Nephron (organoid): Measurements from ENCODE around the gene PLPPR4.

Experiments used
- H3K27ac Mint-ChIP-seq, 3 experiments: 2 replicates each; pipeline ENCODE4 v1.8.0; 2020; ENCODE audit warnings: mixed read lengths in 3 of 3, mild to moderate bottlenecking in 2 of 3, moderate library complexity in 1 of 3
- H3K27me3 Mint-ChIP-seq: 2 replicates; pipeline ENCODE4 v1.8.0; 2021; ENCODE audit warnings: low read depth, mild to moderate bottlenecking, moderate library complexity, mixed read lengths
- H3K36me3 Mint-ChIP-seq: 2 replicates; pipeline ENCODE4 v1.8.0; 2020; ENCODE audit warnings: low read depth, mixed read lengths
- H3K4me1 Mint-ChIP-seq: 2 replicates; pipeline ENCODE4 v1.8.0; 2020; ENCODE audit warnings: mixed read lengths
- H3K4me3 Mint-ChIP-seq, 3 experiments: 2 replicates each; pipeline ENCODE4 v1.8.0; 2020; ENCODE audit warnings: mild to moderate bottlenecking in 3 of 3, mixed read lengths in 3 of 3, moderate library complexity in 2 of 3
- H3K9me3 Mint-ChIP-seq: 2 replicates; pipeline ENCODE4 v1.8.0; 2020; ENCODE audit warnings: mixed read lengths
- CTCF ChIP-seq, 3 experiments: fragments of 200-600 bp; sonication (generic); IDR thresholded peaks; one replicate each; pipeline ENCODE4 v1.5.0; 2021; ENCODE audit warnings: antibody characterized with exemption in 3 of 3; ENCODE audit not compliant: unreplicated experiment in 3 of 3

The PLPPR4 gene

GRCh38 chr1:99348397-99349132, 84.3 kb downstream of the PLPPR4 start:
- peak overlapping the region; percentile 84 to 92 (median 84) for H3K27ac Mint-ChIP-seq
- no peak for TF ChIP-seq CTCF (IDR thresholded peaks at IDR 0.05; ENCODE audit: unreplicated experiment in 3 of 3)
- peaks cover 20% of the 10 kb centered on the region for H3K4me1 Mint-ChIP-seq
- H3K9me3 Mint-ChIP-seq = peaks cover 8% of the 10 kb centered on the region
- no peaks in the 10 kb centered on the region for H3K36me3 Mint-ChIP-seq
- H3K4me3 Mint-ChIP-seq = peak overlapping the region in 1 of 3 experiments; percentile 25
- H3K27me3 Mint-ChIP-seq = no peaks in the 10 kb centered on the region

GRCh38 chr1:99352821-99353220, 88.5 kb downstream of the PLPPR4 start:
- Mint-ChIP-seq H3K4me1 (peaks cover 13% of the 10 kb centered on the region), H3K27ac (no peak overlapping the region), H3K36me3 (no peaks in the 10 kb centered on the region), H3K27me3 (no peaks in the 10 kb centered on the region), H3K9me3 (peaks cover 4% of the 10 kb centered on the region), H3K4me3 (no peak overlapping the region)
- no peak for TF ChIP-seq CTCF (IDR thresholded peaks at IDR 0.05; ENCODE audit: unreplicated experiment in 3 of 3)

- Mint-ChIP-seq H3K27me3 (no peaks in the 10 kb centered on the region), H3K9me3 (peaks cover 2% of the 10 kb centered on the region), H3K36me3 (no peaks in the 10 kb centered on the region), H3K27ac (no peak overlapping the region), H3K4me3 (no peak overlapping the region), H3K4me1 (no peaks in the 10 kb centered on the region)
- TF ChIP-seq CTCF (IDR thresholded peaks at IDR 0.05; ENCODE audit: unreplicated experiment in 3 of 3) = no peak
Observed at GRCh38 chr1:99358770-99359169, 94.5 kb downstream of the PLPPR4 start.
